Testis (tissue), 3 donors: ENCODE measurements around the gene SMG6. TPM values are rescaled to one million over a fixed set of nuclear protein-coding genes. Genes with fewer than 3 reads are reported as not detected.

ENCODE experiments used
- DNase-seq: peaks from one replicate; pipeline ENCODE4 v3.0.0-alpha.2; 2019
- H3K27ac ChIP-seq, 2 donors: fragments of 200-600 bp; sonication (generic); one replicate each; pipeline ENCODE4 v1.5.1; 2019
- H3K27me3 ChIP-seq: fragments of 200-600 bp; sonication (generic); one replicate; pipeline ENCODE4 v1.5.1; 2019
- H3K36me3 ChIP-seq: fragments of 200-600 bp; sonication (generic); one replicate; pipeline ENCODE4 v1.5.1; 2017; ENCODE audit warnings: low read depth; ENCODE audit errors: missing control alignments
- H3K4me1 ChIP-seq: fragments of 200-600 bp; sonication (generic); one replicate; pipeline ENCODE4 v1.5.1; 2019
- H3K4me3 ChIP-seq, 2 donors: fragments of 200-600 bp; sonication (generic); one replicate each; pipeline ENCODE4 v1.5.1; 2017 to 2019
- H3K9me3 ChIP-seq: fragments of 200-600 bp; sonication (generic); one replicate; pipeline ENCODE4 v1.5.1; 2017
- CTCF ChIP-seq, 3 experiments: fragments of 450-650 bp in 2 of 3; fragments of 200-600 bp in 1 of 3; sonication (generic) in 1 of 3; IDR thresholded peaks; one replicate each; pipeline ENCODE4 v1.5.1; 2016 to 2019; ENCODE audit warnings: antibody characterized with exemption in 3 of 3, mild to moderate bottlenecking in 2 of 3, moderate library complexity in 1 of 3
- POLR2A ChIP-seq: fragments of 450-650 bp; IDR thresholded peaks from one replicate; pipeline ENCODE4 v1.6.1; 2017; ENCODE audit warnings: antibody characterized with exemption, mild to moderate bottlenecking, moderate library complexity
- WGBS, 2 donors: methylation state at CpG; one replicate each; pipeline ENCODE4 v1.1.5; 2018; 5-methylcytosine and 5-hydroxymethylcytosine counted together
- intact Hi-C: fragments of 100-400 bp; cut with DNase I; formaldehyde crosslinking; loops from one replicate; pipeline ENCODE4 v1.15.1; 2023; ENCODE audit warnings: low total_unique reads
- polyA plus RNA-seq: library from polyadenylated mRNA; stranded (reverse); fragments of 350-450 nt; fragmentation: Illumina TruSeq; extraction: RNeasy Lipid Tissue Mini Kit (QIAGEN cat#74804); gene quantifications from one replicate; pipeline ENCODE4 v1.2.3, GENCODE V29; 2014; ENCODE audit warnings: low read depth, low replicate concordance; ENCODE audit not compliant: insufficient read depth
- total RNA-seq, 2 donors: library from RNA; depleted of rRNA; stranded (reverse); fragments of >200 nt; gene quantifications; one replicate each; pipeline ENCODE4 v1.2.3, GENCODE V29; 2016

Gene SMG6
- total and polyA plus RNA-seq, 3 donors from 2014 or later = 68.7 to 86.5 (median 80.6) TPM

DNA sequence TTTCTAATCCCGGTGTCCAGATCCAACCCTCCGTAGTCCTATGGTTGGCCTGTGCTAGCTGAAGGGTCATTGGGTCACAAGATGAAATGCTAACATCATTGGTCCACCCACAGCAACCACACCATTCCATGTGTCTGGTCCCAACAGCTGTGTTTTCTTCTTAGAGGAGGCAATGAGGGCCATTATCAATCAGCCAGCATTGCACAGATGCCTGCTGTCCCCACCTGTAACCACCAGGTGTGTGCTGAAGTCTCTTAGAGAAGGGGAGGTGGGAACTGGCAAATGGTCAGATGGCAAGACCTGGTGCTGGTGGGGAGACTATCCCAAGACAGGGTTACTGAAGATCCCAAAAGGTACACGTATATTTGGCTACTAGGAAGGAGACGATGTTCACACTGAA, 211.3 kb downstream of the SMG6 start:
- DNase-seq = no peak
- Histone ChIP-seq H3K36me3 (no peaks in the 10 kb centered on the region), H3K27ac (no peak overlapping the region), H3K9me3 (no peaks in the 10 kb centered on the region), H3K4me1 (peaks cover 24% of the 10 kb centered on the region), H3K27me3 (no peaks in the 10 kb centered on the region), H3K4me3 (no peak overlapping the region)
- 92 to 96% methylated on average over 4 of the region's 4 CpGs for WGBS, 2 donors
- TF ChIP-seq POLR2A (no peak), CTCF (IDR thresholded peaks at IDR 0.05) (no peak)
- intact Hi-C loops = loop anchor here (10.0 kb wide), 1 partner anchor 83 kb away; no protein-coding TSS in a partner anchor

- WGBS, 2 donors = 36 to 43% methylated on average over 2 of the region's 2 CpGs
- intact Hi-C loops = loop anchor here (10.0 kb wide), 1 partner anchor 84 kb away; no protein-coding TSS in a partner anchor
Observed at GRCh38 chr17:2090804-2091534, 212.6 kb downstream of the SMG6 start.

DNA sequence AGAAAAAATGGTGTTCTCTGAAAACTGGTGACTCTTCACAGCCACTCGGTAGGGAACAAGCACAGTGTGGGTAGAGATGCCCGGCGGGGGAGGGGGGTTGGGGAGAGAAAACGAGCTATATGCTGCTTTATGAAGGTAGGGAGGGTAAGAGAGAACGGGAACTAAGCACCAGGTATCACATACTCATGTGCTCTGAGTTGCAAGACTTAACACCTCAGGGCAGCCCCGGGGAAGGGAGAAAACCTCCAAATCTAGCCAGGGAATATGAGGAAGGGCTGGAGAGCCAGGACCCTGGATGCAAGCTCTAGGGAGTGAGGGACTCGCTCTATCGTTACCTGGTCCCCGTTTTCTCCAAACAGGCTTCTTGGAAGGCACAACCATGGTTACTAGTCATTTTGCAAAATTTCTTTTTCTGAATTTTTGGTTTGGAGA, 213.4 kb downstream of the SMG6 start:
- WGBS, 2 donors = 54 to 64% methylated on average over 9 of the region's 9 CpGs
- DNase-seq = no peak
- Histone ChIP-seq H3K36me3 (no peaks in the 10 kb centered on the region), H3K9me3 (no peaks in the 10 kb centered on the region), H3K4me1 (peaks cover 42% of the 10 kb centered on the region), H3K27ac (peak overlapping the region; percentile 21 to 57), H3K27me3 (no peaks in the 10 kb centered on the region), H3K4me3 (no peak overlapping the region)
- TF ChIP-seq POLR2A (no peak), CTCF (IDR thresholded peaks at IDR 0.05) (no peak)
- intact Hi-C loops = loop anchor here (10.0 kb wide), 1 partner anchor 85 kb away; no protein-coding TSS in a partner anchor

More at GRCh38 chr17:2090804-2091534, 212.6 kb downstream of the SMG6 start:
- TF ChIP-seq POLR2A (no peak), CTCF (IDR thresholded peaks at IDR 0.05) (peak in 2 of 3 experiments; percentile 11 to 32)
- Histone ChIP-seq H3K36me3 (no peaks in the 10 kb centered on the region), H3K9me3 (no peaks in the 10 kb centered on the region), H3K27me3 (no peaks in the 10 kb centered on the region), H3K4me3 (no peak overlapping the region), H3K4me1 (peaks cover 37% of the 10 kb centered on the region), H3K27ac (peak overlapping the region in 1 of 2 donors; percentile 21)
- DNase-seq = peak; percentile 67

DNA sequence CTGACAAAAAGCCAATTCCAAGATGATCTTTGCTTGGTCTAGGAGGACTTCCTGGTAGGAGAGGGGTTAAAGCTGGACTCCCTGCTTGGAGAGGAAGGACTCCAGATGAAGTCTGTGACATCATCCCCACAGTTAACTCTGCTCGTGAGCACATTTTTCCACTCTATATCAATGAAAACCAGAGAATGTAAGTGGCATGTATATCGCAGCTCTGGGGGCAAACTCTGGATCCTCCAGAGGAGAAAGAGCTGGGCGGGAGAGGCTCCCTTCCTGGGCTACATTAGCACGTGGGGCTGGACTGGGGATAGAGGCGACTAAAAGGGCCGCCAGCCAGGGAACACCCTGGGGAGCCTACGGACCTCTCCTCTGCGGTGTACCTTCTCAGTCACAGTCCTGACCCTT, 214.6 kb downstream of the SMG6 start:
- Histone ChIP-seq H3K9me3 (no peaks in the 10 kb centered on the region), H3K36me3 (no peaks in the 10 kb centered on the region), H3K27ac (peak overlapping the region; percentile 47 to 76), H3K4me1 (peaks cover 54% of the 10 kb centered on the region), H3K27me3 (no peaks in the 10 kb centered on the region), H3K4me3 (no peak overlapping the region)
- no peak for DNase-seq
- TF ChIP-seq CTCF (IDR thresholded peaks at IDR 0.05) (no peak), POLR2A (no peak)
- intact Hi-C loops = no loop called here
- 23 to 40% methylated on average over 8 of the region's 8 CpGs for WGBS, 2 donors
